Testis (tissue), 3 donors: ENCODE results near the gene HMMR. TPM values are rescaled to one million over a fixed set of nuclear protein-coding genes. Genes with fewer than 3 reads are reported as not detected.
A peak's percentile ranks its signal among the peaks of the same experiment; 100 is the strongest.

Experiments used
- DNase-seq: peaks from one replicate; pipeline ENCODE4 v3.0.0-alpha.2; 2019
- H3K27ac ChIP-seq, 2 donors: fragments of 200-600 bp; sonication (generic); one replicate each; pipeline ENCODE4 v1.5.1; 2019
- H3K27me3 ChIP-seq: fragments of 200-600 bp; sonication (generic); one replicate; pipeline ENCODE4 v1.5.1; 2019
- H3K36me3 ChIP-seq: fragments of 200-600 bp; sonication (generic); one replicate; pipeline ENCODE4 v1.5.1; 2017; ENCODE audit warnings: low read depth; ENCODE audit errors: missing control alignments
- H3K4me1 ChIP-seq: fragments of 200-600 bp; sonication (generic); one replicate; pipeline ENCODE4 v1.5.1; 2019
- H3K4me3 ChIP-seq, 2 donors: fragments of 200-600 bp; sonication (generic); one replicate each; pipeline ENCODE4 v1.5.1; 2017 to 2019
- H3K9me3 ChIP-seq: fragments of 200-600 bp; sonication (generic); one replicate; pipeline ENCODE4 v1.5.1; 2017
- CTCF ChIP-seq, 3 experiments: fragments of 450-650 bp in 2 of 3; fragments of 200-600 bp in 1 of 3; sonication (generic) in 1 of 3; IDR thresholded peaks; one replicate each; pipeline ENCODE4 v1.5.1; 2016 to 2019; ENCODE audit warnings: antibody characterized with exemption in 3 of 3, mild to moderate bottlenecking in 2 of 3, moderate library complexity in 1 of 3
- POLR2A ChIP-seq: fragments of 450-650 bp; IDR thresholded peaks from one replicate; pipeline ENCODE4 v1.6.1; 2017; ENCODE audit warnings: antibody characterized with exemption, mild to moderate bottlenecking, moderate library complexity
- WGBS, 2 donors: methylation state at CpG; one replicate each; pipeline ENCODE4 v1.1.5; 2018; 5-methylcytosine and 5-hydroxymethylcytosine counted together
- intact Hi-C: fragments of 100-400 bp; cut with DNase I; formaldehyde crosslinking; loops from one replicate; pipeline ENCODE4 v1.15.1; 2023; ENCODE audit warnings: low total_unique reads
- polyA plus RNA-seq: library from polyadenylated mRNA; stranded (reverse); fragments of 350-450 nt; fragmentation: Illumina TruSeq; extraction: RNeasy Lipid Tissue Mini Kit (QIAGEN cat#74804); gene quantifications from one replicate; pipeline ENCODE4 v1.2.3, GENCODE V29; 2014; ENCODE audit warnings: low read depth, low replicate concordance; ENCODE audit not compliant: insufficient read depth
- total RNA-seq, 2 donors: library from RNA; depleted of rRNA; stranded (reverse); fragments of >200 nt; gene quantifications; one replicate each; pipeline ENCODE4 v1.2.3, GENCODE V29; 2016

HMMR gene
- total and polyA plus RNA-seq, 3 donors from 2014 or later = 11.5 to 20.9 (median 14.5) TPM

GRCh38 chr5:163459462-163459818 lies 992 bp upstream of the HMMR start:
- peaks cover 9% of the 10 kb centered on the region for H3K4me1 ChIP-seq
- TF ChIP-seq POLR2A (no peak), CTCF (IDR thresholded peaks at IDR 0.05) (no peak)
- peak overlapping the region; percentile 63 to 75 for H3K4me3 ChIP-seq
- peak overlapping the region; percentile 92 to 96 for H3K27ac ChIP-seq
- intact Hi-C loops = loop anchor here (10.0 kb wide), 1 partner anchor 45 kb away; the partner anchor contains the start of gene MAT2B
- WGBS, 2 donors = 0 to 2% methylated on average over 9 to 12 of the region's 12 CpGs
- no peak for DNase-seq
- no peaks in the 10 kb centered on the region for H3K36me3 ChIP-seq
- no peaks in the 10 kb centered on the region for H3K27me3 ChIP-seq
- H3K9me3 ChIP-seq = no peaks in the 10 kb centered on the region

- no peaks in the 10 kb centered on the region for H3K27me3 ChIP-seq
- H3K36me3 ChIP-seq = no peaks in the 10 kb centered on the region
- intact Hi-C loops = loop anchor here (10.0 kb wide), 1 partner anchor 45 kb away; the partner anchor contains the start of gene MAT2B
- peaks cover 9% of the 10 kb centered on the region for H3K4me1 ChIP-seq
- TF ChIP-seq POLR2A (no peak), CTCF (IDR thresholded peaks at IDR 0.05) (no peak)
- H3K4me3 ChIP-seq = peak within 1 kb of the TSS; percentile 63 to 75
- 0 to 2% methylated on average over 11 to 47 of the region's 59 CpGs for WGBS, 2 donors
- DNase-seq = peak; percentile 98
- H3K27ac ChIP-seq = peak within 1 kb of the TSS; percentile 92 to 96
- no peaks in the 10 kb centered on the region for H3K9me3 ChIP-seq
These were observed 442 bp upstream of the HMMR start, which contains the start of gene NUDCD2 for GRCh38 chr5:163459819-163460561. Gene NUDCD2 (minus strand): TSS chr5:163460102. CDS start chr5:163460050, 52 bp downstream.

DNA sequence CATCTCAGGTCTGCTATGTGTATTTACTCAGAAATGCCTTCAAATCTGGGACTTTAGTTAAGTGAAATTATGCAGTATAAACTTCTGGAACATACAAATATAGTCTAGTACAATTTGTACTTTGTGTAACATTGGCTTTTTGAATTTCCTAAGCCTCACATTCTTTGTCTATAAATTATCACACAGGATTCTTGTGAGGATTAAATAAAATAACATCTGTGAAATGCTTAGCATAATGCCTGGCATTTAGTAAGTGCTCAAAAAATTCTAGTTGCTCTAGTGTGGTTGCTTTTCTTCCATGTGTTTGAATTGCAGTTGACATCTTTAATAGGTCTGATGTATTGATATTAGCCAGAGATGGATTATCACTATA lies 2.6 kb downstream of the HMMR start:
- intact Hi-C loops = no loop called here
- H3K27ac ChIP-seq = no peak overlapping the region
- TF ChIP-seq CTCF (IDR thresholded peaks at IDR 0.05) = no peak
- DNase-seq = no peak
- H3K27me3 ChIP-seq = no peaks in the 10 kb centered on the region
- H3K9me3 ChIP-seq = no peaks in the 10 kb centered on the region
- H3K4me1 ChIP-seq = peaks cover 9% of the 10 kb centered on the region
- no peaks in the 10 kb centered on the region for H3K36me3 ChIP-seq
- H3K4me3 ChIP-seq = no peak overlapping the region

- DNase-seq = no peak
- Histone ChIP-seq H3K27ac (no peak overlapping the region), H3K4me1 (no peaks in the 10 kb centered on the region), H3K4me3 (no peak overlapping the region), H3K27me3 (no peaks in the 10 kb centered on the region), H3K9me3 (no peaks in the 10 kb centered on the region), H3K36me3 (no peaks in the 10 kb centered on the region)
- WGBS, 2 donors = 82 to 91% methylated on average over 4 of the region's 4 CpGs
- TF ChIP-seq POLR2A (no peak), CTCF (IDR thresholded peaks at IDR 0.05) (no peak)
- intact Hi-C loops = no loop called here
These were observed 7.2 kb downstream of the HMMR start for GRCh38 chr5:163467682-163468081.
